ENCODE data around the gene ZNF610.
"Not testable (repeated sequence)": the region's sequence is repeated elsewhere in the genome, so short reads cannot be mapped to it uniquely, and the experiment has no call there.

Gene ZNF610

GRCh38 chr19:52336117-52336790 is at the start of gene ZNF610:
Gene ZNF610 (plus strand): TSS chr19:52336243. CDS start chr19:52349173, 12,930 bp downstream.
- peak; percentile 86 for DNase-seq

GRCh38 chr19:52286256-52286655 is 49.8 kb upstream of the ZNF610 start:
- no peak for DNase-seq

- no peak for DNase-seq
Observed at GRCh38 chr19:52291781-52292180, 44.3 kb upstream of the ZNF610 start.

GRCh38 chr19:52292946-52293345 is 43.1 kb upstream of the ZNF610 start:
- DNase-seq = not testable (repeated sequence)

GRCh38 chr19:52296400-52296772 is 39.7 kb upstream of the ZNF610 start:
- no peak for DNase-seq

GRCh38 chr19:52296773-52297600 is 39.1 kb upstream of the ZNF610 start, which contains the start of gene ZNF480:
Gene ZNF480 (plus strand): TSS chr19:52297169. CDS start chr19:52300413, 3,244 bp downstream.
- peak; percentile 73 for DNase-seq

- DNase-seq = peak; percentile 13
Observed at GRCh38 chr19:52297601-52298364, 38.3 kb upstream of the ZNF610 start.

- DNase-seq = peak; percentile 8
Observed at GRCh38 chr19:52307275-52307674, 28.8 kb upstream of the ZNF610 start.

- DNase-seq = no peak
Observed at GRCh38 chr19:52322429-52322828, 13.6 kb upstream of the ZNF610 start.

- DNase-seq = no peak
Observed at GRCh38 chr19:52331757-52332156, 4.3 kb upstream of the ZNF610 start.

GRCh38 chr19:52335768-52336116 is 301 bp upstream of the ZNF610 start:
- DNase-seq = no peak

- DNase-seq = peak; percentile 4
Observed at GRCh38 chr19:52336791-52337381, 843 bp downstream of the ZNF610 start.

GRCh38 chr19:52339022-52339421 is 3.0 kb downstream of the ZNF610 start:
- DNase-seq = not testable (repeated sequence)

GRCh38 chr19:52343548-52343947 is 7.5 kb downstream of the ZNF610 start:
- DNase-seq = peak; percentile 27

- DNase-seq = no peak
Observed at GRCh38 chr19:52345162-52345561, 9.1 kb downstream of the ZNF610 start.

GRCh38 chr19:52351512-52351911 is 15.5 kb downstream of the ZNF610 start:
- no peak for DNase-seq

- DNase-seq = no peak
Observed at GRCh38 chr19:52366414-52366824, 30.4 kb downstream of the ZNF610 start.

GRCh38 chr19:52369559-52370340 is 33.7 kb downstream of the ZNF610 start, which contains the start of gene ZNF880:
Gene ZNF880 (plus strand): TSS chr19:52369923. CDS start chr19:52369966, 43 bp downstream.
- DNase-seq = peak; percentile 92

GRCh38 chr19:52370341-52370710 is 34.3 kb downstream of the ZNF610 start:
- no peak for DNase-seq

- DNase-seq = no peak
Observed at GRCh38 chr19:52391135-52391534, 55.1 kb downstream of the ZNF610 start.

- DNase-seq = peak; percentile 94
Observed at GRCh38 chr19:52397310-52398080, 61.5 kb downstream of the ZNF610 start, which contains the start of gene ZNF528. Gene ZNF528 (plus strand): TSS chr19:52397849. CDS start chr19:52402014, 4,165 bp downstream.

Measured in EL (cell line).